ENCODE measurements around the gene PACS2.
"Not testable (repeated sequence)": the region's sequence is repeated elsewhere in the genome, so short reads cannot be mapped to it uniquely, and the experiment has no call there.

The PACS2 gene

DNA sequence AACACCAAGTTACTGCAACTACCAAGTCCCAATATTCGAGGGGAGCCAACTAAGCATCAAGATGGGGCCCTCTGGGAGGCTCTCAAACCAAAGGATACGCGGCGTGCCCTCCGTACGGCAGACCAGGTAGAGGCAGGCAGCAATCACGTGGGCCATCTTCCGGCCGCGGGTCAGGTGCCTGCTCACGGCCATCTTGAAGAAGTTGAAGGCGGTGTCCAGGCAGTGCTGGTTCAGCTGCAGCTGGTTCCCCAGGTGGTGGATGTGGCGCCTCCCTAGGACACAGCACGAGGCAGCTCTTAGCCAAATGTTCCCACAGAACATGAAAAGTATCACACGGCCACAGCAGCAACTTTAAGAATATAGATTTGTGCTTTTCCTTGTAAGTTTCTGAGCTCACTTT lies 41.9 kb upstream of the PACS2 start:
- DNase-seq: no peak
- TF ChIP-seq, protein P1, sequence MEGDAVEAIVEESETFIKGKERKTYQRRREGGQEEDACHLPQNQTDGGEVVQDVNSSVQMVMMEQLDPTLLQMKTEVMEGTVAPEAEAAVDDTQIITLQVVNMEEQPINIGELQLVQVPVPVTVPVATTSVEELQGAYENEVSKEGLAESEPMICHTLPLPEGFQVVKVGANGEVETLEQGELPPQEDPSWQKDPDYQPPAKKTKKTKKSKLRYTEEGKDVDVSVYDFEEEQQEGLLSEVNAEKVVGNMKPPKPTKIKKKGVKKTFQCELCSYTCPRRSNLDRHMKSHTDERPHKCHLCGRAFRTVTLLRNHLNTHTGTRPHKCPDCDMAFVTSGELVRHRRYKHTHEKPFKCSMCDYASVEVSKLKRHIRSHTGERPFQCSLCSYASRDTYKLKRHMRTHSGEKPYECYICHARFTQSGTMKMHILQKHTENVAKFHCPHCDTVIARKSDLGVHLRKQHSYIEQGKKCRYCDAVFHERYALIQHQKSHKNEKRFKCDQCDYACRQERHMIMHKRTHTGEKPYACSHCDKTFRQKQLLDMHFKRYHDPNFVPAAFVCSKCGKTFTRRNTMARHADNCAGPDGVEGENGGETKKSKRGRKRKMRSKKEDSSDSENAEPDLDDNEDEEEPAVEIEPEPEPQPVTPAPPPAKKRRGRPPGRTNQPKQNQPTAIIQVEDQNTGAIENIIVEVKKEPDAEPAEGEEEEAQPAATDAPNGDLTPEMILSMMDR (IDR thresholded peaks at IDR 0.05; ENCODE audit: low read depth, low read length, missing control alignments): no peak
- H3K36me3 ChIP-seq (replicated peaks): no peaks in the 10 kb centered on the region
- H3K27ac ChIP-seq: no peak overlapping the region
- in situ Hi-C loops (cut with HindIII; ENCODE audit: low pct_ligation_motif_present, low sequenced_read_pairs): no loop called here
- no peak overlapping the region for H3K4me3 ChIP-seq (ENCODE audit: low read depth, low read length)
- no peaks in the 10 kb centered on the region for H3K27me3 ChIP-seq (replicated peaks)

DNA sequence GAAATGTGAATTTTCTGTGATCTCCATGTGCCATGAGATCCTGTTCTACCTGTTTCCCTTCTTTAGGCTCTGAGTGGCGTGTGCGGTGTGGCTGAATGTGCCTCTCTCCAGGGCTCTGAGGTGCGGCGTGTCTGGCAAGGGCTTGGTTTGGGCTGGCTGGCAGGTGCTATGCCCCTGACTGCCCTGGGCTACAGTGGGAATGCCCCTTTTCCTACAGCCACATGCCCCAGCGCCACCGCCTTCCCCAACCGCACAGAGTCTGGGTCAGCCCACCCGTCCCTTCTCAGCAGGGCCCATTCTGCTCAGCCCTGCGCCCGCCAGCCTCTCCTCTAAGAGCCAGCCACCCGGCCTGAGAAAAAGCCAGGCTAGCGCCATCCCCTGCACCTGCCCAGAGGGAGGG lies 41.5 kb upstream of the PACS2 start:
- no peak for DNase-seq
- TF ChIP-seq, protein P1 (IDR thresholded peaks at IDR 0.05; ENCODE audit: low read depth, low read length, missing control alignments): no peak
- in situ Hi-C loops (cut with HindIII; ENCODE audit: low pct_ligation_motif_present, low sequenced_read_pairs): no loop called here

DNA sequence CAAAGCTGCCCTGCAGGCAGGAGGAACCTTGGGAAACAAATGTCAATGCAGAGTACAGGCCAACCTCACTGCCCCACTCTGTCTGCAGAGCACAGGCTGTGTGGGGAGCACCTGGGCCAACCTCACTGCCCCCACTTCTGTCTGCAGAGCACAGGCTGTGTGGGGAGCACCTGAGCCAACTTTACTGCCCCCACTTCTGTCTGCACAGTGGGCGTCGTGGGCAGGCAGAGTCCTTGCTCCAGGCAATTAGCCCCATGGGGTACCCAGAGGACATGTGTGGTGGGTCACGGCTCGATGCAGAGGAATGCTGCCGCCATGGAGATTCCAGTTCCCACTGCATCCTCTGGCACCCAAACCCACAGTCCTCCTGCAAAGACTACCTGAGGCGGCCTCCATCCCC lies 39.9 kb upstream of the PACS2 start:
- in situ Hi-C loops (cut with HindIII; ENCODE audit: low pct_ligation_motif_present, low sequenced_read_pairs): no loop called here
- Histone ChIP-seq H3K27me3 (replicated peaks) (no peaks in the 10 kb centered on the region), H3K36me3 (replicated peaks) (no peaks in the 10 kb centered on the region), H3K27ac (no peak overlapping the region), H3K4me3 (ENCODE audit: low read depth, low read length) (no peak overlapping the region)
- TF ChIP-seq, protein P1 (IDR thresholded peaks at IDR 0.05; ENCODE audit: low read depth, low read length, missing control alignments): no peak
- DNase-seq: no peak

More for the DNA sequence above, 41.5 kb upstream of the PACS2 start:
- no peak overlapping the region for H3K27ac ChIP-seq
- H3K4me3 ChIP-seq (ENCODE audit: low read depth, low read length): no peak overlapping the region
- no peaks in the 10 kb centered on the region for H3K27me3 ChIP-seq (replicated peaks)
- H3K36me3 ChIP-seq (replicated peaks): no peaks in the 10 kb centered on the region

DNA sequence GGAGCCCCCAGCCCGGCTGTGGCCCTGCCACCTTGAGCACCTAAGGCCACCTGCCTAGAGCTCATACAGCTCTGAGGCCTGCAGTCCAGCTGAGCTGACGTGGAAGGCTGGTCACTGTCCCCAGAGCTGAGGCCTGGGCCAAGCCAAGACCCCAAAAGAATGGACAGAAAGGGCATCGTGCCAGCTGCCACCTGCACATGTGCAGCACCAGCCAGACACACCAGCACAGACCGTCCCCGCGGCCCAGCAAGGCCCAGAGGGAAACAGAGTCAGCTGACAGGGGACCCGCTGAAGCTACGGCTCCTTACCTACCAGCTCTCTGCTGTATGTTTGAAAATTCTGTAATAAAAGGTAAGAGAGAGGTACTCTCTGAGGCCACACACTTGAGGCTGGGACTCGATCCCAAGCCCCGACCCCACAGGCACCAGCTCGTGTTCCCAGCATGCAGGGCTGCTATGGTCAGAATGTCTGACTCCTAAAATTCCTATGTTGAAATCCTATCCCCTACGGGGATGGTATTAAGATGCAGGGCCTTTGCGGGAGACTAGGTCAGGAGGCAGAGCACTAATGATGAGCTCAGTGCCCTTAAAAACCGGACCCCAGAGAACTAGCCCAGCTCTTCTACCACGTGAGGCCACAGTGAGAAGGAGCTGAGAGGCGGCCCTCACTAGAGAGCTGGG lies 39.1 kb upstream of the PACS2 start:
- Histone ChIP-seq H3K4me3 (ENCODE audit: low read depth, low read length) (no peak overlapping the region), H3K27ac (no peak overlapping the region), H3K36me3 (replicated peaks) (no peaks in the 10 kb centered on the region), H3K27me3 (replicated peaks) (no peaks in the 10 kb centered on the region)
- in situ Hi-C loops (cut with HindIII; ENCODE audit: low pct_ligation_motif_present, low sequenced_read_pairs): no loop called here
- DNase-seq: peak; percentile 17
- TF ChIP-seq, protein P1 (IDR thresholded peaks at IDR 0.05; ENCODE audit: low read depth, low read length, missing control alignments): no peak

DNA sequence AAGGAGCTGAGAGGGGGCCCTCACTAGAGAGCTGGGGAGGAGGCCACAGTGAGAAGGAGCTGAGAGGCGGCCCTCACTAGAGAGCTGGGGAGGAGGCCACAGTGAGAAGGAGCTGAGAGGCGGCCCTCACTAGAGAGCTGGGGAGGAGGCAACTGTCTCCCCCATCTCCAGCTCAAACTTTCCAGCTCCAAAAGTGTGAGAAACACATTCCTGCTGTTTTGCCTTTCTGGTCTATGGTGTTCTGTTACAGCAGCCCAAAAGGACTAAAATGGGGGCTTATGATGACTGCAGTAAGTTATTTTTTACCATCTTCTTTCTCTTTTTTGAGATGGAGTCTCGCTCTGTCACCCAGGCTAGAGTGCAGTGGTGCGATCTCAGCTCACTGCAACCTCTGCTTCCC lies 37.1 kb upstream of the PACS2 start:
- H3K36me3 ChIP-seq (replicated peaks); H3K27me3 ChIP-seq (replicated peaks); in situ Hi-C loops (cut with HindIII; ENCODE audit: low pct_ligation_motif_present, low sequenced_read_pairs); DNase-seq; H3K4me3 ChIP-seq (ENCODE audit: low read depth, low read length); H3K27ac ChIP-seq: not testable (repeated sequence)

DNA sequence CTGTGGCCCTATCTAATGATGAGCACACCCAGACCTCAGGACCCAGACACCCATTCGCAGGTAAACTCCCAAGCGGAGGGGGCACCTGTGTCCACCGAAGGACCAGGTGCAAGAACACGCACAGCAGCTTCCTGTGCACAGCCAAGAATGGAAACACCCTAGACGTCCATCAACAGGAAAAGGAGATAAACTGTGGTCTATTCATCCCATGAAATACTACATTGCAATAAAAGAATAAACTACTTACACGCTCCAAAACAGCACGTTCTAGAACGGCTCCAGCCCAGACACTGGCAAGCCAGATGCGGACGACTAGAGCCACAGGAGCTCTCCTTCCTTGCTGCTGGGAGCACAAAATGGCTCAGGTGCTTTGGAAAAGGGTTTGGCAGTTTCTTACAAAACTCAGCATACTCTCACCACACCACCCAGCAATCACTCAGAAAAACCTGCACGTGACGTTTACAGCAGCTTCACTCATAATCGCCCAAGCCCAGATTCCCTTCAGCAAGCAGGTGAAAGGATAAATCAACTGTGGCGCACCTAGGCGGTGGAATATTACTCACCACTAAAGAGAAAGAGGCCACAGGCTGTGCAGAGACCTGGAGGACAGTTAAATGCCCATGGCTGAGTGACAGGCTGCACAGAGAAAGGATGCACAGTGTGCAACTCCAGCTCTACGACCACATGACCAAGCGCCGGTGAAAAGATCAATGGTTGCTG lies 34.7 kb upstream of the PACS2 start:
- no peak for DNase-seq
- H3K27me3 ChIP-seq (replicated peaks): no peaks in the 10 kb centered on the region
- H3K36me3 ChIP-seq (replicated peaks): no peaks in the 10 kb centered on the region
- no peak overlapping the region for H3K4me3 ChIP-seq (ENCODE audit: low read depth, low read length)
- in situ Hi-C loops (cut with HindIII; ENCODE audit: low pct_ligation_motif_present, low sequenced_read_pairs): no loop called here
- TF ChIP-seq, protein P1 (IDR thresholded peaks at IDR 0.05; ENCODE audit: low read depth, low read length, missing control alignments): no peak
- no peak overlapping the region for H3K27ac ChIP-seq

All from brain microvascular endothelial cell (primary cell).